Stimulated activated CD8-positive, alpha-beta memory T cell treated with anti-CD3 and anti-CD28 coated beads, Interleukin-15, amount 100 ng/mL, for 4 hours (primary cell): ENCODE results near the gene MAGI1.
"Not testable (repeated sequence)": the region's sequence is repeated elsewhere in the genome, so short reads cannot be mapped to it uniquely, and the experiment has no call there.

Experiments
- DNase-seq, 2 donors: peaks; one replicate each; pipeline ENCODE4 v3.0.0-alpha.2; 2020; ENCODE audit warnings: low read depth in 2 of 2

MAGI1 gene

GRCh38 chr3:65564483-65564882 lies 474.2 kb downstream of the MAGI1 start:
- DNase-seq = no peak

GRCh38 chr3:65563861-65564260 lies 474.9 kb downstream of the MAGI1 start:
- DNase-seq = no peak

GRCh38 chr3:65562447-65562846 lies 476.3 kb downstream of the MAGI1 start:
- no peak for DNase-seq

GRCh38 chr3:65561617-65562016 lies 477.1 kb downstream of the MAGI1 start:
- no peak for DNase-seq

GRCh38 chr3:65560901-65561300 lies 477.8 kb downstream of the MAGI1 start:
- DNase-seq = no peak

- no peak for DNase-seq
Observed at GRCh38 chr3:65560133-65560532, 478.6 kb downstream of the MAGI1 start.

GRCh38 chr3:65559643-65560042 lies 479.1 kb downstream of the MAGI1 start:
- no peak for DNase-seq

- DNase-seq = no peak
Observed at GRCh38 chr3:65558826-65559225, 479.9 kb downstream of the MAGI1 start.

- no peak for DNase-seq
Observed at GRCh38 chr3:65557899-65558564, 480.7 kb downstream of the MAGI1 start.

- DNase-seq = no peak
Observed at GRCh38 chr3:65556934-65557577, 481.7 kb downstream of the MAGI1 start.

- no peak for DNase-seq
Observed at GRCh38 chr3:65552434-65552833, 486.3 kb downstream of the MAGI1 start.

GRCh38 chr3:65551945-65552344 lies 486.8 kb downstream of the MAGI1 start:
- no peak for DNase-seq

GRCh38 chr3:65550137-65550536 lies 488.6 kb downstream of the MAGI1 start:
- DNase-seq = no peak

- DNase-seq = no peak
Observed at GRCh38 chr3:65549626-65549959, 489.1 kb downstream of the MAGI1 start.

- DNase-seq = no peak
Observed at GRCh38 chr3:65548848-65549625, 489.7 kb downstream of the MAGI1 start.

- no peak for DNase-seq
Observed at GRCh38 chr3:65545429-65545828, 493.3 kb downstream of the MAGI1 start.

- DNase-seq = not testable (repeated sequence)
Observed at GRCh38 chr3:65543391-65543790, 495.3 kb downstream of the MAGI1 start.

- no peak for DNase-seq
Observed at GRCh38 chr3:65540666-65541065, 498.1 kb downstream of the MAGI1 start.

GRCh38 chr3:65539616-65540015 lies 499.1 kb downstream of the MAGI1 start:
- DNase-seq = no peak

- no peak for DNase-seq
Observed at GRCh38 chr3:65538101-65538500, 500.6 kb downstream of the MAGI1 start.

GRCh38 chr3:65537109-65537508 lies 501.6 kb downstream of the MAGI1 start:
- DNase-seq = no peak

- no peak for DNase-seq
Observed at GRCh38 chr3:65535260-65535659, 503.5 kb downstream of the MAGI1 start.

GRCh38 chr3:65534805-65535204 lies 503.9 kb downstream of the MAGI1 start:
- DNase-seq = no peak
